GM10266 (cell line): Measurements from ENCODE around the gene AMFR.

Source experiments
- DNase-seq: peaks from one replicate; pipeline ENCODE4 v3.0.0; 2012; ENCODE audit errors: extremely low spot score
- CTCF ChIP-seq: IDR thresholded peaks from 2 replicates; pipeline ENCODE4 v1.5.1; 2012; ENCODE audit warnings: mild to moderate bottlenecking, low read depth; ENCODE audit not compliant: control insufficient read depth, insufficient read depth; ENCODE audit errors: missing control alignments

Gene AMFR

GRCh38 chr16:56314244-56314850, 111.0 kb downstream of the AMFR start:
- TF ChIP-seq CTCF = no peak
- DNase-seq = no peak

DNA sequence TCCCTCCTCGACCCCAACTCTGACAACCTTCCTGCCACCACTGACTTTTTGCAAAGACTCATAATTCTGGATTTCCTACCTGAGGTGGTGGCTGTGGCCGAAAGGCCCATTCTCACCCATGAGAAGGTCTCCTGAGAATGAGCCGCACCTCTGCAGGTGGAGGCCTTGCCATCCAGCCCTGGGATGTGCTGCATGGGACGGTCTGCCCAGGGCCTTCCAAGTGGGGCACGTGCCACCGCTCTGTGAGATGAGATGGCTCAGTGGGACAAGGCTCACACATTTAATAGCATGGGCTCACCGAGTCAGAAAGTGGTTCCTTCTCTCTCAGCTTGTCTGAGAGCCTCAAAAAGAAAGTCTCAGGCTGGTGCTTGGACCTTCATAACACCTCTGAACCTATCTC, 112.8 kb downstream of the AMFR start:
- no peak for TF ChIP-seq CTCF

GRCh38 chr16:56312028-56312300, 113.4 kb downstream of the AMFR start:
- TF ChIP-seq CTCF = no peak
- no peak for DNase-seq

More for the DNA sequence above, 112.8 kb downstream of the AMFR start:
- no peak for DNase-seq
